Parathyroid adenoma (tissue), 2 donors: ENCODE measurements around the gene FUT7.

Experiments
- H2AFZ ChIP-seq: fragments of 300-600 bp; sonication (generic); one replicate; pipeline ENCODE4 v1.7.0; 2017; ENCODE audit warnings: antibody characterized with exemption, mild to moderate bottlenecking
- H3K27ac ChIP-seq: fragments of 300-600 bp; sonication (generic); one replicate; pipeline ENCODE4 v1.7.0; 2017
- H3K27me3 ChIP-seq: fragments of 300-600 bp; sonication (generic); one replicate; pipeline ENCODE4 v1.7.0; 2017; ENCODE audit warnings: low read length; ENCODE audit not compliant: control insufficient read depth, insufficient read depth
- H3K36me3 ChIP-seq: fragments of 300-600 bp; sonication (generic); one replicate; pipeline ENCODE4 v1.7.0; 2017; ENCODE audit warnings: low read length; ENCODE audit not compliant: control insufficient read depth, insufficient read depth
- H3K4me1 ChIP-seq: fragments of 300-600 bp; sonication (generic); one replicate; pipeline ENCODE4 v1.7.0; 2017; ENCODE audit warnings: control low read depth
- H3K4me2 ChIP-seq: fragments of 300-600 bp; sonication (generic); one replicate; pipeline ENCODE4 v1.7.0; 2017; ENCODE audit warnings: low read length
- H3K4me3 ChIP-seq: fragments of 300-600 bp; sonication (generic); one replicate; pipeline ENCODE4 v1.7.0; 2017; ENCODE audit warnings: low read depth, low read length
- H3K79me2 ChIP-seq: fragments of 300-600 bp; sonication (generic); one replicate; pipeline ENCODE4 v1.7.0; 2017; ENCODE audit warnings: control low read depth
- H3K9ac ChIP-seq: fragments of 300-600 bp; sonication (generic); one replicate; pipeline ENCODE4 v1.7.0; 2017; ENCODE audit warnings: mild to moderate bottlenecking
- H3K9me3 ChIP-seq: fragments of 300-600 bp; sonication (generic); one replicate; pipeline ENCODE4 v1.7.0; 2017; ENCODE audit warnings: low read length; ENCODE audit not compliant: control insufficient read depth
- TF ChIP-seq, protein P1 (sequence below): fragments of 300-600 bp; sonication (generic); IDR thresholded peaks from one replicate; pipeline ENCODE4 v1.7.0; 2017; ENCODE audit warnings: antibody characterized with exemption, mild to moderate bottlenecking
- donor health status: primary hyperparathyroidism.

The FUT7 gene

GRCh38 chr9:136983656-136984314, 48.1 kb downstream of the FUT7 start:
- no peak overlapping the region for H3K9ac ChIP-seq
- H3K79me2 ChIP-seq: no peaks in the 10 kb centered on the region
- no peaks in the 10 kb centered on the region for H3K4me1 ChIP-seq
- no peak overlapping the region for H3K4me2 ChIP-seq
- H3K27ac ChIP-seq: no peak overlapping the region
- TF ChIP-seq, protein P1, sequence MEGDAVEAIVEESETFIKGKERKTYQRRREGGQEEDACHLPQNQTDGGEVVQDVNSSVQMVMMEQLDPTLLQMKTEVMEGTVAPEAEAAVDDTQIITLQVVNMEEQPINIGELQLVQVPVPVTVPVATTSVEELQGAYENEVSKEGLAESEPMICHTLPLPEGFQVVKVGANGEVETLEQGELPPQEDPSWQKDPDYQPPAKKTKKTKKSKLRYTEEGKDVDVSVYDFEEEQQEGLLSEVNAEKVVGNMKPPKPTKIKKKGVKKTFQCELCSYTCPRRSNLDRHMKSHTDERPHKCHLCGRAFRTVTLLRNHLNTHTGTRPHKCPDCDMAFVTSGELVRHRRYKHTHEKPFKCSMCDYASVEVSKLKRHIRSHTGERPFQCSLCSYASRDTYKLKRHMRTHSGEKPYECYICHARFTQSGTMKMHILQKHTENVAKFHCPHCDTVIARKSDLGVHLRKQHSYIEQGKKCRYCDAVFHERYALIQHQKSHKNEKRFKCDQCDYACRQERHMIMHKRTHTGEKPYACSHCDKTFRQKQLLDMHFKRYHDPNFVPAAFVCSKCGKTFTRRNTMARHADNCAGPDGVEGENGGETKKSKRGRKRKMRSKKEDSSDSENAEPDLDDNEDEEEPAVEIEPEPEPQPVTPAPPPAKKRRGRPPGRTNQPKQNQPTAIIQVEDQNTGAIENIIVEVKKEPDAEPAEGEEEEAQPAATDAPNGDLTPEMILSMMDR: no peak
- H3K27me3 ChIP-seq: no peaks in the 10 kb centered on the region
- no peaks in the 10 kb centered on the region for H3K36me3 ChIP-seq
- no peaks in the 10 kb centered on the region for H3K9me3 ChIP-seq
- no peak overlapping the region for H3K4me3 ChIP-seq
- H2AFZ ChIP-seq: no peak overlapping the region

- H3K9me3 ChIP-seq: no peaks in the 10 kb centered on the region
- no peak overlapping the region for H3K27ac ChIP-seq
- no peak overlapping the region for H3K4me3 ChIP-seq
- no peaks in the 10 kb centered on the region for H3K27me3 ChIP-seq
- H2AFZ ChIP-seq: no peak overlapping the region
- no peak overlapping the region for H3K4me2 ChIP-seq
- H3K9ac ChIP-seq: no peak overlapping the region
- H3K36me3 ChIP-seq: no peaks in the 10 kb centered on the region
- H3K4me1 ChIP-seq: no peaks in the 10 kb centered on the region
- no peaks in the 10 kb centered on the region for H3K79me2 ChIP-seq
- TF ChIP-seq, protein P1: no peak
Measured at GRCh38 chr9:136983167-136983566, 48.7 kb downstream of the FUT7 start.

GRCh38 chr9:136982232-136983051, 49.4 kb downstream of the FUT7 start, which contains the start of gene LCNL1:
LCNL1 (plus strand) TSS chr9:136982993; CDS start chr9:136983587, 594 bp downstream.
- H3K9ac ChIP-seq: no peak within 1 kb of the TSS
- H3K4me1 ChIP-seq: no peaks in the 10 kb centered on the region
- H3K27ac ChIP-seq: peak within 1 kb of the TSS; percentile 44

DNA sequence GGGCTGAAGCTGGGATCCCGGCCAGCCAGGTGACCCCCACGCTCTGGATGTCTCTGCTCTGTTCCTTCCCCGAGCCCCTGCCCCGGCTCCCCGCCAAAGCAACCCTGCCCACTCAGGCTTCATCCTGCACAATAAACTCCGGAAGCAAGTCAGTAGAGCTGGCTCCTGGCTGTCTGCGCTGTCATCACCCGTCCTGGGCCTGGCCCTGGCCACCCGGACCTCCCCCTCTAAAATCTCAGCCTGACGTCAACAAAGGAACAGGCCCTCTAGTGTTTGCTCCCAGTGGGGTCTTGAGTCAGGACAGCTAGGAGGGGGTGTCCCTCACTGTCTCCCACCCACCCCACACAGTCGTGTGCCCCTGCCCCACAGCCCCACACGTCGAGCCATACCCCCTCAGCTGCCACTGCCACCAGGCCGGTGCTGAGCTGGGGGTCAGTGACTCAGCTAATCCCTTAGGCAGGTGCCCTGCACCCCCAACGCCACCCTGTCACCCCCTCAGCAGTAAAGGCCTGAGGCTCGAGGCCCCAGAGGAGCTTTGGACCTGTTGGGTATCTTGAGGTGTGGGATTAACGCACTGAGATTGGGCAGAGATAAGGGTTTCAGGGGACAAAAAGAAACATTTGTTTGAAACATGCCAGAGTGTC, 50.2 kb downstream of the FUT7 start:
- no peaks in the 10 kb centered on the region for H3K27me3 ChIP-seq
- no peak overlapping the region for H3K9ac ChIP-seq
- no peaks in the 10 kb centered on the region for H3K4me1 ChIP-seq
- H2AFZ ChIP-seq: no peak overlapping the region
- TF ChIP-seq, protein P1: no peak
- no peaks in the 10 kb centered on the region for H3K9me3 ChIP-seq
- no peaks in the 10 kb centered on the region for H3K36me3 ChIP-seq
- H3K4me3 ChIP-seq: no peak overlapping the region
- H3K79me2 ChIP-seq: no peaks in the 10 kb centered on the region
- H3K27ac ChIP-seq: peak overlapping the region; percentile 44
- H3K4me2 ChIP-seq: no peak overlapping the region

More at GRCh38 chr9:136982232-136983051, 49.4 kb downstream of the FUT7 start, which contains the start of gene LCNL1:
- H3K36me3 ChIP-seq: no peaks in the 10 kb centered on the region
- no peak within 1 kb of the TSS for H3K4me2 ChIP-seq
- no peaks in the 10 kb centered on the region for H3K27me3 ChIP-seq
- no peaks in the 10 kb centered on the region for H3K79me2 ChIP-seq
- TF ChIP-seq, protein P1: no peak
- no peaks in the 10 kb centered on the region for H3K9me3 ChIP-seq
- H2AFZ ChIP-seq: no peak within 1 kb of the TSS
- no peak within 1 kb of the TSS for H3K4me3 ChIP-seq
